HCT116 (cell line): ENCODE results near the gene CAB39L. TPM values are rescaled to one million over a fixed set of nuclear protein-coding genes. Genes with fewer than 3 reads are reported as not detected.

ENCODE experiments used
- ATAC-seq: fragments of 200-7000 bp; cut with Tn5 transposase; 2 replicates; pipeline ENCODE4 v1.9.1; 2020; ENCODE audit warnings: mild to moderate bottlenecking, moderate library complexity
- BruUV-seq: library from RNA; stranded (reverse); fragments of 400-500 nt; replicated peaks from 2 replicates; lab custom pipeline; 2021; lab: Mats Ljungman, UMichigan
- CTCF ChIA-PET: fragments of 300-600 bp; sonication (Branson Sonifier 250); formaldehyde crosslinking; loops from one replicate; lab custom pipeline; 2021; ENCODE audit warnings: antibody characterized with exemption; lab: Charles Lee
- POLR2A ChIA-PET: fragments of 300-600, 350-600 bp; sonication (Branson Sonifier 250); formaldehyde crosslinking; loops from one replicate; lab custom pipeline; 2021; ENCODE audit warnings: antibody characterized with exemption; lab: Charles Lee
- RAD21 ChIA-PET, 2 experiments: fragments of 300-600 bp; sonication (Branson Sonifier 250); formaldehyde crosslinking; loops; one replicate each; lab custom pipeline; 2023; ENCODE audit warnings: low total read pairs in 2 of 2; ENCODE audit not compliant: uncharacterized antibody in 2 of 2, unreplicated experiment in 2 of 2, low non-redundant PET in 1 of 2; lab: Charles Lee
- DNase-seq: peaks from one replicate; pipeline ENCODE4 v3.0.0-alpha.2; 2010; ENCODE audit warnings: low read depth, low spot score
- H2AFZ ChIP-seq: fragments of 200-600 bp; shearing (Covaris generic), sonication (generic); 2 replicates; pipeline ENCODE4 v1.6.1; 2017; ENCODE audit warnings: low read depth, mixed run types, mixed read lengths, antibody characterized with exemption, low read length; ENCODE audit not compliant: poor library complexity, severe bottlenecking
- H3K27ac ChIP-seq: 2 replicates; pipeline ENCODE4 v1.5.1; 2012; ENCODE audit warnings: low read depth, low read length
- H3K27me3 ChIP-seq: fragments of 200-600 bp; sonication (generic); 2 replicates; pipeline ENCODE4 v1.6.1; 2016; ENCODE audit warnings: mixed run types, low read length, mixed read lengths; ENCODE audit not compliant: insufficient read depth
- H3K36me3 ChIP-seq, 2 experiments: fragments of 200-500 bp in 1 of 2; fragments of 200-600 bp in 1 of 2; sonication (Bioruptor generic) in 1 of 2; sonication (generic) in 1 of 2; 2 replicates each; pipeline versions ENCODE4 v1.5.1 to v1.6.1; 2014 to 2016; ENCODE audit warnings: low read length in 2 of 2, inconsistent platforms in 1 of 2, mixed read lengths in 1 of 2, mixed run types in 1 of 2; ENCODE audit not compliant: insufficient read depth in 2 of 2, control insufficient read depth in 1 of 2
- H3K4me1 ChIP-seq, 2 experiments: fragments of 200-600 bp in 1 of 2; sonication (generic) in 1 of 2; 2 replicates each; pipeline versions ENCODE4 v1.5.1 to v1.6.1; 2012 to 2017; ENCODE audit warnings: low read length in 2 of 2, inconsistent platforms in 1 of 2, mild to moderate bottlenecking in 1 of 2, mixed read lengths in 1 of 2, mixed run types in 1 of 2, moderate library complexity in 1 of 2; ENCODE audit not compliant: insufficient read depth in 2 of 2, control insufficient read depth in 1 of 2
- H3K4me2 ChIP-seq: fragments of 200-600 bp; sonication (generic); 2 replicates; pipeline ENCODE4 v1.6.1; 2017; ENCODE audit warnings: mixed run types, low read length, mixed read lengths
- H3K4me3 ChIP-seq, 2 experiments: fragments of 200-600 bp in 1 of 2; sonication (generic) in 1 of 2; replicated peaks in 1 of 2; 2 replicates each; pipeline ENCODE4 v1.5.1; 2011 to 2016; ENCODE audit warnings: low read length in 2 of 2, control low read depth in 1 of 2, low read depth in 1 of 2, mild to moderate bottlenecking in 1 of 2, mixed read lengths in 1 of 2, mixed run types in 1 of 2
- H3K79me2 ChIP-seq: fragments of 200-600 bp; sonication (generic); 2 replicates; pipeline ENCODE4 v1.6.1; 2017; ENCODE audit warnings: mild to moderate bottlenecking, mixed run types, low read length, moderate library complexity, mixed read lengths; ENCODE audit not compliant: insufficient read depth
- H3K9ac ChIP-seq: fragments of 200-600 bp; sonication (generic); 2 replicates; pipeline ENCODE4 v1.6.1; 2016; ENCODE audit warnings: low read length, mixed read lengths
- H3K9me2 ChIP-seq: fragments of 200-600 bp; sonication (generic), shearing (Covaris generic); 2 replicates; pipeline ENCODE4 v1.6.1; 2017; ENCODE audit warnings: mixed run types, mild to moderate bottlenecking, moderate library complexity; ENCODE audit not compliant: insufficient read depth
- H3K9me3 ChIP-seq, 2 experiments: fragments of 200-500 bp in 1 of 2; fragments of 200-600 bp in 1 of 2; sonication (Bioruptor generic) in 1 of 2; sonication (generic) in 1 of 2; 2 replicates each; pipeline ENCODE4 v1.6.1; 2014 to 2017; ENCODE audit warnings: low read length in 2 of 2, mixed read lengths in 2 of 2, inconsistent platforms in 1 of 2, low read depth in 1 of 2, mild to moderate bottlenecking in 1 of 2, mixed run types in 1 of 2, moderate library complexity in 1 of 2; ENCODE audit not compliant: control insufficient read depth in 1 of 2, insufficient read depth in 1 of 2
- H4K20me1 ChIP-seq: fragments of 200-600 bp; sonication (generic), shearing (Covaris generic); 2 replicates; pipeline ENCODE4 v1.6.1; 2017; ENCODE audit warnings: mixed run types, mild to moderate bottlenecking, moderate library complexity; ENCODE audit not compliant: insufficient read depth
- CBX3 ChIP-seq: IDR thresholded peaks from 2 replicates; pipeline ENCODE4 v1.6.1; 2012; ENCODE audit warnings: low read depth
- CEBPB ChIP-seq: IDR thresholded peaks from 2 replicates; pipeline ENCODE4 v1.6.1; 2012; ENCODE audit warnings: low read depth
- ELF1 ChIP-seq: IDR thresholded peaks from 2 replicates; pipeline ENCODE4 v1.6.1; 2012; ENCODE audit warnings: low read depth, borderline replicate concordance
- EZH2 ChIP-seq: fragments of 200-600 bp; sonication (generic); IDR thresholded peaks from 2 replicates; pipeline ENCODE4 v1.6.1; 2017; ENCODE audit warnings: antibody characterized with exemption, mixed run types
- FOSL1 ChIP-seq: IDR thresholded peaks from 2 replicates; pipeline ENCODE4 v1.6.1; 2012; ENCODE audit warnings: low read depth
- POLR2A ChIP-seq: IDR thresholded peaks from 2 replicates; pipeline ENCODE4 v1.7.0; 2011; ENCODE audit warnings: borderline replicate concordance; ENCODE audit not compliant: insufficient read depth, insufficient read length; ENCODE audit errors: extremely low read depth
- POLR2AphosphoS5 ChIP-seq: IDR thresholded peaks from 2 replicates; pipeline ENCODE4 v1.6.1; 2011; ENCODE audit warnings: mild to moderate bottlenecking, low read depth, low read length, moderate library complexity
- RAD21 ChIP-seq: IDR thresholded peaks from 2 replicates; pipeline ENCODE4 v1.6.1; 2012; ENCODE audit warnings: low read depth, mild to moderate bottlenecking
- REST ChIP-seq: IDR thresholded peaks from 2 replicates; pipeline ENCODE4 v1.6.1; 2012; ENCODE audit warnings: low read depth
- SIN3A ChIP-seq: IDR thresholded peaks from 2 replicates; pipeline ENCODE4 v1.6.1; 2012; ENCODE audit warnings: low read depth
- SP1 ChIP-seq: IDR thresholded peaks from 2 replicates; pipeline ENCODE4 v1.6.1; 2012; ENCODE audit warnings: low read depth
- SRF ChIP-seq: IDR thresholded peaks from 2 replicates; pipeline ENCODE4 v1.6.1; 2012; ENCODE audit warnings: low read depth
- TCF7L2 ChIP-seq: IDR thresholded peaks from 2 replicates; pipeline ENCODE4 v1.7.0; 2011; ENCODE audit warnings: borderline replicate concordance, inconsistent platforms; ENCODE audit not compliant: insufficient read depth, insufficient read length; ENCODE audit errors: extremely low read depth
- YY1 ChIP-seq: IDR thresholded peaks from 2 replicates; pipeline ENCODE4 v1.6.1; 2011; ENCODE audit warnings: low read length, low read depth, moderate library complexity, mild to moderate bottlenecking; ENCODE audit not compliant: insufficient replicate concordance; ENCODE audit errors: extremely low read depth
- ZBTB33 ChIP-seq: IDR thresholded peaks from 2 replicates; pipeline ENCODE4 v1.6.1; 2011; ENCODE audit warnings: mild to moderate bottlenecking, low read length, moderate library complexity; ENCODE audit not compliant: insufficient replicate concordance; ENCODE audit errors: extremely low read depth
- ZFX ChIP-seq: fragments of 450-650 bp; IDR thresholded peaks from 2 replicates; pipeline ENCODE4 v1.6.1; 2017
- ZNF274 ChIP-seq: fragments of 200-500 bp; sonication (Bioruptor generic); IDR thresholded peaks from 2 replicates; pipeline ENCODE4 v1.6.1; 2014; ENCODE audit warnings: mild to moderate bottlenecking, low read depth, low read length, inconsistent platforms
- intact Hi-C: fragments of 100-400 bp; cut with micrococcal nuclease; formaldehyde crosslinking; loops from 2 replicates; pipeline ENCODE4 v1.10.0; 2022
- total RNA-seq: library from RNA; stranded (reverse); gene quantifications from one replicate; pipeline ENCODE4 v1.2.1, GENCODE V29; 2021; ENCODE audit not compliant: unreplicated experiment

The CAB39L gene
- total RNA-seq, 1 experiment from 2014 or later: 6.1 TPM

- POLR2A ChIA-PET: no interaction called here
- H3K27ac ChIP-seq: no peak overlapping the region
- DNase-seq (no peak), ATAC-seq (no peak)
- intact Hi-C loops: loop anchor here (10.0 kb wide), 1 partner anchor 163 kb away; no protein-coding TSS in a partner anchor
- no peaks in the 10 kb centered on the region for H3K27me3 ChIP-seq
- RAD21 ChIA-PET: no interaction called here
- H3K4me3 ChIP-seq: no peak overlapping the region
- H3K4me2 ChIP-seq: no peak overlapping the region
- H3K9me3 ChIP-seq: no peaks in the 10 kb centered on the region
- BruUV-seq: no TSS peak
- no peak overlapping the region for H3K9ac ChIP-seq
- CTCF ChIA-PET: no interaction called here
- TF ChIP-seq POLR2A (no peak), ZBTB33 (no peak), CEBPB (no peak), CBX3 (no peak), SP1 (no peak), TCF7L2 (no peak), SIN3A (no peak), FOSL1 (no peak), EZH2 (no peak), REST (no peak), ELF1 (no peak), SRF (no peak), ZNF274 (no peak), POLR2AphosphoS5 (no peak), YY1 (no peak), ZFX (no peak), RAD21 (no peak)
- no peaks in the 10 kb centered on the region for H3K36me3 ChIP-seq
- H2AFZ ChIP-seq: no peak overlapping the region
- no peaks in the 10 kb centered on the region for H4K20me1 ChIP-seq
- no peaks in the 10 kb centered on the region for H3K9me2 ChIP-seq
- H3K79me2 ChIP-seq: peaks cover 3% of the 10 kb centered on the region
- peaks cover 6 to 12% of the 10 kb centered on the region in 2 experiments; a peak in 3 of 4 replicates for H3K4me1 ChIP-seq
Observed at GRCh38 chr13:49441312-49441711, 2.6 kb downstream of the CAB39L start.
